IPS-18a (cell line): Measurements from ENCODE around the gene LINGO4.
"Not testable (repeated sequence)": the region's sequence is repeated elsewhere in the genome, so short reads cannot be mapped to it uniquely, and the experiment has no call there.

Experiments used
- H3K27ac ChIP-seq: one replicate; pipeline ENCODE4 v1.5.1; 2013; ENCODE audit warnings: low read length
- H3K27me3 ChIP-seq: one replicate; pipeline ENCODE4 v1.6.1; 2013; ENCODE audit warnings: mild to moderate bottlenecking, low read length; ENCODE audit not compliant: control insufficient read depth, insufficient read depth
- H3K36me3 ChIP-seq: one replicate; pipeline ENCODE4 v1.6.1; 2013; ENCODE audit warnings: low read depth, low read length; ENCODE audit not compliant: control insufficient read depth
- H3K4me1 ChIP-seq: one replicate; pipeline ENCODE4 v1.6.1; 2013; ENCODE audit warnings: low read depth, low read length; ENCODE audit not compliant: control insufficient read depth
- H3K4me3 ChIP-seq: one replicate; pipeline ENCODE4 v1.5.1; 2013; ENCODE audit warnings: low read length
- H3K9ac ChIP-seq: one replicate; pipeline ENCODE4 v1.6.1; 2013; ENCODE audit warnings: mild to moderate bottlenecking, low read length, moderate library complexity
- H3K9me3 ChIP-seq: one replicate; pipeline ENCODE4 v1.6.1; 2013; ENCODE audit warnings: low read depth, low read length; ENCODE audit not compliant: control insufficient read depth

The LINGO4 gene

DNA sequence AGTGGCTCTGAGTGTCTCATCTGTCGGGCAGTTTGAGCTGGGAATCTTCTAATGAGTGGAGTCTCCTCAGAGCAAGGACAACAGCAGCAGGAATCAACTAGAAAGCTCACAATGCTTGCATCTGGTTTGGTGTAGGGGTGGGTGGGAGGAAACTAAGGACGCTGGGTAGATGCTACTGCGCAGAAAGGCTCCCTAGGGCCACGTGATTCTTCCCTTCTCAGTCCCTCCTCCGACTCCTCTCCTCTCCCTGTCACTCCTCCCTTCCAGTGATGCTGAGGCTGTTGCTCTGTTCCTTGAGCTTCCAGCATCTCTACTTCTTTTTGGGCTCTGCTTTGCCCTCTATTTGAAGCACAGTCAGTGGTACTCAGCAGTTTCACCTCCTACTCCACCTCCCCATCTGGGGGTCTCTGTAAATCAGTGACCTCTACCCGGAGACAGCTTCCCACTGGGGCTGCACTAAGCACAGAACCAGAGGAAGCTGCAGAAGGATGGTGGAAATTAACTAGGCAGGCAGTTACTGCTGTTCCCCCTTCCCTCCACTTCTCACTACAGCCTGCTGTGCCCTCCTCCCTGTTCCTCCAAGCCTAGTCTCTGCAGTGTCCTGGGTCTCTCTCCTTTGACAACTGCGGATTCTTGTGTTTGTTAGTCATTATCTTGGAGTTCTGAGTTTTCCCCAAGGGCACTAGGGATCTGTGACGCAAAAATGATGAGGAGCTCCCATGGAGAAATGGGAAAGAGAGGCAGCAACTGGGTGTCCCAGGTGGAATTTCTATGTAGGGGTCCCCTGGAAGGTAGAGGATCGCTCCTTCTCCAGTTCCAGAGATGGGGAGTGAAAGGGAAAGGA is 5.8 kb downstream of the LINGO4 start:
- Histone ChIP-seq H3K4me3 (no peak overlapping the region), H3K4me1 (no peaks in the 10 kb centered on the region), H3K9me3 (no peaks in the 10 kb centered on the region), H3K27me3 (no peaks in the 10 kb centered on the region), H3K9ac (no peak overlapping the region), H3K36me3 (no peaks in the 10 kb centered on the region), H3K27ac (no peak overlapping the region)

- Histone ChIP-seq H3K9ac (no peak overlapping the region), H3K27me3 (no peaks in the 10 kb centered on the region), H3K9me3 (no peaks in the 10 kb centered on the region), H3K27ac (no peak overlapping the region), H3K36me3 (no peaks in the 10 kb centered on the region), H3K4me1 (no peaks in the 10 kb centered on the region), H3K4me3 (no peak overlapping the region)
These were observed 6.6 kb downstream of the LINGO4 start for GRCh38 chr1:151798571-151798970.

DNA sequence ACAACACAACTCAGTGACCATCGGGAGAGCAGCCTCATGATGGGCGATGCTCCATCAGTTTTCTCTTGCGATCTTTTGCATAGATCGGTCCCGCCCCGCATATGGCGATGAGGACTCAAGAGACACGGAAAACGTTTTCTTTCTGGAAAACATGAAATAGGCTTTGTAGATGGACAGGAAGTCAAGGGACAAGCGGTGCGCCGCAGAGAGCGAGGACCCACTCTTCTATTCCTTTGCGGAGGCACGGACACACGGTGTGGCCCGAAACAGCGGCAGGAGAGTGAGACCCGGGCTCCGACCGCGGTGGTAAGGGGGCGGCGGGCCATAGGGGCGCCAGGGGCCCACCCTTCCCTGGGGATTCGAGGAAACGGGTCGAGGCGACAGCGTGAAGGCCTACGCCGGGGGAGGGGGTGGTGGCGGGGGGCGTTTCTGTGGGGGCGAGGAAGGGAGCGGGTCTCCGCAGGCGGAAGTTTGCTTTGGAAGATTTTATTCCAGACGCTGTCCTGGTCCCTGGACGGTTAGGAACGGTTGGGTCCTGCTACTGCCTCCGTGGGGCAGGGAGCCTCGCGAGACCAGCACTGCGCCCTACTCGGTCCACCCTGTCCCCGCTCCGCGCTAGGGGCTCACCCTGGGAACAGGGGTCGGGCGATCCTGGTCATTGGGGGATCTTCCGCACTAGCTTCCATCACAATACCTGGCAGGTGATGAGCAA is 14.1 kb downstream of the LINGO4 start:
- peaks cover 8% of the 10 kb centered on the region for H3K4me1 ChIP-seq
- peak overlapping the region; percentile 41 for H3K9ac ChIP-seq
- no peaks in the 10 kb centered on the region for H3K36me3 ChIP-seq
- no peaks in the 10 kb centered on the region for H3K27me3 ChIP-seq
- peak overlapping the region; percentile 98 for H3K4me3 ChIP-seq
- H3K9me3 ChIP-seq, result no peaks in the 10 kb centered on the region
- H3K27ac ChIP-seq, result no peak overlapping the region

DNA sequence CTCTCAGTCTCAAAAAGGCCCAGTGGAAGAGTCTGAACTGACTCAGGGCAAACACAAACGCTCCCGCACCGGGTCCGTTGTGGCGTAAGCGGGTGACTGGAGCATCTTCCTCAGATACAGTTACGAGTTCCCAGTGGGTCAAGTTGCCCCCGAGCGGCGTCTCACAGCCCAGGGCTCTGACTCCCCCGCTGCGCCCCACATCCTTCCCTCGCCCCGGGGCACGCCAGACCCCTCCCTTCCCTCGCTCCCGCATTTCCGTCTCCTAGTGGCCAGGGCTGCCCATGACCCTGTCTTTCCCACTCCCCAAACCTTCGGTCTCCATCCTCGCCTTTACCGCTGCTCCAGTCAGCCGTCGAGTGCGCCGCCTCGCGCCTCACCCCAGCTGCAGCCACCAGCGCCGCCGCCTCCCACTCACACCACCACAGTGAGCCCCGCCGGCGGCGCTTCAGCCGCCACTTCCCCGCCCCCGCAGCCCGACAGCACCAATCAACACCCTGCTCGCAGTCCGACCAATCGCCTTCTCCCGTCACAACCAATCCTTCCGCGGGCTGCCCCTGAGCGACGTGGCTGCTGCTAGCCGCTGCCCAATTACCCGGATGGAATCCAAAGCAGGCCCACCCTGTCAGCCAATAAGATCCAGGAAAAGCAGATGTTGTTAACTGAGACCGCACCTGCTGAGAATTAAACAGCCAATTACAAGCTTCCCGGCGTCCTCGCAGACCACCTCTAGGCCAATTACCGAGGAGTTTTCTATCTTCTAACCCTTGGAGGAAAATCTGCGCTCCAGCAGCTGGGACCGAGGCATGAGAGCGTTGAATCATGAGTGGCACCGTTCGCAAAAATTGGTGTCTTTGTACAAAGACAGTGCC is 14.9 kb downstream of the LINGO4 start, which contains the start of gene TDRKH:
Gene TDRKH, minus strand, starts transcription at position 430 of the 869 bp plus-strand sequence. CDS start 7,478 bp downstream, outside the sequence.
- Histone ChIP-seq H3K27me3 (no peaks in the 10 kb centered on the region), H3K9ac (peak within 1 kb of the TSS; percentile 51), H3K4me3 (peak within 1 kb of the TSS; percentile 98), H3K4me1 (peaks cover 8% of the 10 kb centered on the region), H3K9me3 (no peaks in the 10 kb centered on the region), H3K36me3 (no peaks in the 10 kb centered on the region), H3K27ac (peak within 1 kb of the TSS; percentile 11)

DNA sequence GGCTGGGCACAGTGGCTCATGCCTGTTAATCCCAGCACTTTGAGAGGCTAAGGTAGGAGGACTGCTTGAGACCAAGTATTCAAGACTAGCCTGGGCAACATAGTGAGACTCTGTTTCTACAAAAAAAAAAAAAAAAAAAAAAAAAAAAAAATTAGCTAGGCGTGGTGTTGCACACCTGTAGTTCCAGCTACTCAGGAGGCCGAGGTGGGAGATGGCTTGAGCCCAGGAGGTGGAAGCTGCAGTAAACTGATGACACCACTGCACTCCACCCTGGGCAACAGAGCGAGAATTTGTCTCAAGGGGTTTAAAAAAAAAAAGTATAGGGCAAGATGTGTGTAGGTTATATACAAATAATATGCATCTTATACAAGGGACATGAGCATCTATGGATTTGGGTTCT is 17.5 kb downstream of the LINGO4 start:
- H3K4me1 ChIP-seq, result peaks cover 8% of the 10 kb centered on the region
- H3K27me3 ChIP-seq, result no peaks in the 10 kb centered on the region
- no peak overlapping the region for H3K9ac ChIP-seq
- no peaks in the 10 kb centered on the region for H3K9me3 ChIP-seq
- no peak overlapping the region for H3K27ac ChIP-seq
- H3K36me3 ChIP-seq, result no peaks in the 10 kb centered on the region
- no peak overlapping the region for H3K4me3 ChIP-seq

DNA sequence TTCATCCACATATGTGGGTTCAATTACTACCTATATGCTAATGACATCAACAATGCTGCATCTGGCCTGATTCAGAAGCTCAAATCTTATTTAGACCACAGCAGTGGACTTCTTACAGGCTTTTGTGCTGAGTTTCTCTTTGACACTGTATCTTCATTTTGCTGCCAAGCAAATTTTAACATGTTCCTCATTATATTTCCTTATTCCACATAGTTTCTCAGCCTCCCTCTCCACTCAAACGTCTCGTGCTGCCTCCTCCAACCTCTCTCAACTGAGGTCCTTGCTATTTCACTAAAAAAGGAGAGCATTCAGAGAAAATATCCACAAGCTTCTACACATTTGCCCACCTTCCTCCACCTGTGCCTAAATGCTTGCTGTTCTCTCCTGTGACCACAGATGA is 21.4 kb downstream of the LINGO4 start:
- peaks cover 8% of the 10 kb centered on the region for H3K36me3 ChIP-seq
- H3K4me3 ChIP-seq, result no peak overlapping the region
- H3K9ac ChIP-seq, result no peak overlapping the region
- no peaks in the 10 kb centered on the region for H3K27me3 ChIP-seq
- H3K9me3 ChIP-seq, result no peaks in the 10 kb centered on the region
- no peaks in the 10 kb centered on the region for H3K4me1 ChIP-seq
- no peak overlapping the region for H3K27ac ChIP-seq

DNA sequence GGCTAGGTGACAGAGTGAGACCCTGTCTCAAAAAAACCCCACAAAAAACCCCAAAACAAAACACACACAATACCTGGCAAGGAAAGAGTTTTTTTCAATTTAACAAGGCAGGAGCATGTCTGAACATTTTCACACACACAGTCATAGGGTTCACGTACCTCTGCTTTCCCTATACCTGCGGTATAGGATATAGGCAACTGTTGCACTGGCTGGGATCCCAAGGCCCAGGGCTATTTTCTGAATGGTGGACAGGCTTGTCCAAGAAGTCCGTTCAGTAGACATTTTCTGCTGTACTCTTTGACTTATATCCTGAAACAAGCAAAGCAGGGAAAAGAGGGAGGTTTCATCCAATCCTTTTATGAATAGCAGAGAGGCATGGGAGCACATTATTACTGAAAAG is 22.5 kb downstream of the LINGO4 start:
- Histone ChIP-seq H3K27me3 (no peaks in the 10 kb centered on the region), H3K4me1 (no peaks in the 10 kb centered on the region), H3K4me3 (no peak overlapping the region), H3K9ac (no peak overlapping the region), H3K27ac (no peak overlapping the region), H3K36me3 (peaks cover 13% of the 10 kb centered on the region), H3K9me3 (no peaks in the 10 kb centered on the region)

GRCh38 chr1:151782026-151782425 is 23.2 kb downstream of the LINGO4 start:
- H3K27ac ChIP-seq, H3K4me1 ChIP-seq, H3K27me3 ChIP-seq, H3K9me3 ChIP-seq, H3K9ac ChIP-seq, H3K4me3 ChIP-seq: not testable (repeated sequence)
- H3K36me3 ChIP-seq, result peaks cover 13% of the 10 kb centered on the region

DNA sequence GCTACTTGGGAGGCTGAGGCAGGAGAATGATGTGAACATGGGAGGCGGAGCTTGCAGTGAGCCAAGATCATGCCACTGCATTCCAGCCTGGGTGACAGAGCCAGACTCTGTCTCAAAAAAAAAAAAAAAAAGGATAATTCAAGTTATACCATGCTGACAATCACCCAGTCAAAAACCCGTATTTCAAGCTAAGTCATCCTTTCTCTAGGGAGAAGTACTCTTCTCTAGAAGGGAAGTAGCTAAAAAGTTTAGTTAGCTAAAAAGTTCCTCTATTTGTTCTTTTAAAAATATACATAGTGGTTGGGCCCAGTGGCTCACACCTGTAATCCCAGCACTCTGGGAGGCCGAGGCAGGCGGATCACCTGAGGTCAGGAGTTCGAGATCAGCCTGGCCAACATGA is 24.5 kb downstream of the LINGO4 start:
- not testable (repeated sequence) for H3K27ac ChIP-seq, H3K4me3 ChIP-seq, H3K27me3 ChIP-seq, H3K9me3 ChIP-seq, H3K4me1 ChIP-seq, H3K9ac ChIP-seq
- H3K36me3 ChIP-seq, result peaks cover 21% of the 10 kb centered on the region

GRCh38 chr1:151779852-151780251 is 25.4 kb downstream of the LINGO4 start:
- Histone ChIP-seq H3K27ac (no peak overlapping the region), H3K4me1 (no peaks in the 10 kb centered on the region), H3K27me3 (no peaks in the 10 kb centered on the region), H3K9ac (no peak overlapping the region), H3K9me3 (no peaks in the 10 kb centered on the region), H3K36me3 (peaks cover 29% of the 10 kb centered on the region), H3K4me3 (no peak overlapping the region)

DNA sequence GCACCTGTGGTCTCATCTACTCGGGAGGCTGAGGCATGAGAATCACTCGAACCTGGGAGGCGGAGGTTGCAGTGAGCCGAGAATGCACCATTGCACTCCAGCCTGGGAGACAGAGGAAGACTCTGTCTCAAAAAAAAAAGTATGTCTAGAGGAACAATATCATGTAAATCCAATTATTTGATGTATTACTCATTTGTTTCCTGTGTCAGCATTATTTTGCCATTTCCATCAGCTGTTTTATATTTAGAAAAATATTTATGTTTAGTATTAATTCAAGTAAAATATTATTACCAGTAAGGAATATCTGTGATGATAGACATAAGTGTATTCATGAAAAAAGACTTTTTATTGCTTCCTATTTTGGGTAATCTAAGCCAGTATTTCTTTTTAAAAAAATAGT is 27.9 kb downstream of the LINGO4 start:
- H3K36me3 ChIP-seq, result peaks cover 44% of the 10 kb centered on the region
- H3K9me3 ChIP-seq, result no peaks in the 10 kb centered on the region
- H3K4me1 ChIP-seq, result no peaks in the 10 kb centered on the region
- H3K9ac ChIP-seq, result no peak overlapping the region
- H3K27me3 ChIP-seq, result no peaks in the 10 kb centered on the region
- H3K27ac ChIP-seq, result no peak overlapping the region
- H3K4me3 ChIP-seq, result no peak overlapping the region
